HCT116 (cell line): ENCODE results near the gene CDC14A. TPM values are rescaled to one million over a fixed set of nuclear protein-coding genes. Genes with fewer than 3 reads are reported as not detected.
"Not testable (repeated sequence)": the region's sequence is repeated elsewhere in the genome, so short reads cannot be mapped to it uniquely, and the experiment has no call there.

ENCODE experiments used
- ATAC-seq: fragments of 200-7000 bp; cut with Tn5 transposase; 2 replicates; pipeline ENCODE4 v1.9.1; 2020; ENCODE audit warnings: mild to moderate bottlenecking, moderate library complexity
- BruUV-seq: library from RNA; stranded (reverse); fragments of 400-500 nt; replicated peaks from 2 replicates; lab custom pipeline; 2021; lab: Mats Ljungman, UMichigan
- CTCF ChIA-PET: fragments of 300-600 bp; sonication (Branson Sonifier 250); formaldehyde crosslinking; loops from one replicate; lab custom pipeline; 2021; ENCODE audit warnings: antibody characterized with exemption; lab: Charles Lee
- POLR2A ChIA-PET: fragments of 300-600, 350-600 bp; sonication (Branson Sonifier 250); formaldehyde crosslinking; loops from one replicate; lab custom pipeline; 2021; ENCODE audit warnings: antibody characterized with exemption; lab: Charles Lee
- RAD21 ChIA-PET, 2 experiments: fragments of 300-600 bp; sonication (Branson Sonifier 250); formaldehyde crosslinking; loops; one replicate each; lab custom pipeline; 2023; ENCODE audit warnings: low total read pairs in 2 of 2; ENCODE audit not compliant: uncharacterized antibody in 2 of 2, unreplicated experiment in 2 of 2, low non-redundant PET in 1 of 2; lab: Charles Lee
- DNase-seq: peaks from one replicate; pipeline ENCODE4 v3.0.0-alpha.2; 2010; ENCODE audit warnings: low read depth, low spot score
- H2AFZ ChIP-seq: fragments of 200-600 bp; shearing (Covaris generic), sonication (generic); 2 replicates; pipeline ENCODE4 v1.6.1; 2017; ENCODE audit warnings: low read depth, mixed run types, mixed read lengths, antibody characterized with exemption, low read length; ENCODE audit not compliant: poor library complexity, severe bottlenecking
- H3K27ac ChIP-seq: 2 replicates; pipeline ENCODE4 v1.5.1; 2012; ENCODE audit warnings: low read depth, low read length
- H3K27me3 ChIP-seq: fragments of 200-600 bp; sonication (generic); 2 replicates; pipeline ENCODE4 v1.6.1; 2016; ENCODE audit warnings: mixed run types, low read length, mixed read lengths; ENCODE audit not compliant: insufficient read depth
- H3K36me3 ChIP-seq, 2 experiments: fragments of 200-500 bp in 1 of 2; fragments of 200-600 bp in 1 of 2; sonication (Bioruptor generic) in 1 of 2; sonication (generic) in 1 of 2; 2 replicates each; pipeline versions ENCODE4 v1.5.1 to v1.6.1; 2014 to 2016; ENCODE audit warnings: low read length in 2 of 2, inconsistent platforms in 1 of 2, mixed read lengths in 1 of 2, mixed run types in 1 of 2; ENCODE audit not compliant: insufficient read depth in 2 of 2, control insufficient read depth in 1 of 2
- H3K4me1 ChIP-seq, 2 experiments: fragments of 200-600 bp in 1 of 2; sonication (generic) in 1 of 2; 2 replicates each; pipeline versions ENCODE4 v1.5.1 to v1.6.1; 2012 to 2017; ENCODE audit warnings: low read length in 2 of 2, inconsistent platforms in 1 of 2, mild to moderate bottlenecking in 1 of 2, mixed read lengths in 1 of 2, mixed run types in 1 of 2, moderate library complexity in 1 of 2; ENCODE audit not compliant: insufficient read depth in 2 of 2, control insufficient read depth in 1 of 2
- H3K4me2 ChIP-seq: fragments of 200-600 bp; sonication (generic); 2 replicates; pipeline ENCODE4 v1.6.1; 2017; ENCODE audit warnings: mixed run types, low read length, mixed read lengths
- H3K4me3 ChIP-seq, 2 experiments: fragments of 200-600 bp in 1 of 2; sonication (generic) in 1 of 2; replicated peaks in 1 of 2; 2 replicates each; pipeline ENCODE4 v1.5.1; 2011 to 2016; ENCODE audit warnings: low read length in 2 of 2, control low read depth in 1 of 2, low read depth in 1 of 2, mild to moderate bottlenecking in 1 of 2, mixed read lengths in 1 of 2, mixed run types in 1 of 2
- H3K79me2 ChIP-seq: fragments of 200-600 bp; sonication (generic); 2 replicates; pipeline ENCODE4 v1.6.1; 2017; ENCODE audit warnings: mild to moderate bottlenecking, mixed run types, low read length, moderate library complexity, mixed read lengths; ENCODE audit not compliant: insufficient read depth
- H3K9ac ChIP-seq: fragments of 200-600 bp; sonication (generic); 2 replicates; pipeline ENCODE4 v1.6.1; 2016; ENCODE audit warnings: low read length, mixed read lengths
- H3K9me2 ChIP-seq: fragments of 200-600 bp; sonication (generic), shearing (Covaris generic); 2 replicates; pipeline ENCODE4 v1.6.1; 2017; ENCODE audit warnings: mixed run types, mild to moderate bottlenecking, moderate library complexity; ENCODE audit not compliant: insufficient read depth
- H3K9me3 ChIP-seq, 2 experiments: fragments of 200-500 bp in 1 of 2; fragments of 200-600 bp in 1 of 2; sonication (Bioruptor generic) in 1 of 2; sonication (generic) in 1 of 2; 2 replicates each; pipeline ENCODE4 v1.6.1; 2014 to 2017; ENCODE audit warnings: low read length in 2 of 2, mixed read lengths in 2 of 2, inconsistent platforms in 1 of 2, low read depth in 1 of 2, mild to moderate bottlenecking in 1 of 2, mixed run types in 1 of 2, moderate library complexity in 1 of 2; ENCODE audit not compliant: control insufficient read depth in 1 of 2, insufficient read depth in 1 of 2
- H4K20me1 ChIP-seq: fragments of 200-600 bp; sonication (generic), shearing (Covaris generic); 2 replicates; pipeline ENCODE4 v1.6.1; 2017; ENCODE audit warnings: mixed run types, mild to moderate bottlenecking, moderate library complexity; ENCODE audit not compliant: insufficient read depth
- CEBPB ChIP-seq: IDR thresholded peaks from 2 replicates; pipeline ENCODE4 v1.6.1; 2012; ENCODE audit warnings: low read depth
- EGR1 ChIP-seq: IDR thresholded peaks from 2 replicates; pipeline ENCODE4 v1.6.1; 2012; ENCODE audit warnings: low read depth
- FOSL1 ChIP-seq: IDR thresholded peaks from 2 replicates; pipeline ENCODE4 v1.6.1; 2012; ENCODE audit warnings: low read depth
- SIN3A ChIP-seq: IDR thresholded peaks from 2 replicates; pipeline ENCODE4 v1.6.1; 2012; ENCODE audit warnings: low read depth
- SRF ChIP-seq: IDR thresholded peaks from 2 replicates; pipeline ENCODE4 v1.6.1; 2012; ENCODE audit warnings: low read depth
- TCF7L2 ChIP-seq: IDR thresholded peaks from 2 replicates; pipeline ENCODE4 v1.7.0; 2011; ENCODE audit warnings: borderline replicate concordance, inconsistent platforms; ENCODE audit not compliant: insufficient read depth, insufficient read length; ENCODE audit errors: extremely low read depth
- ZFX ChIP-seq: fragments of 450-650 bp; IDR thresholded peaks from 2 replicates; pipeline ENCODE4 v1.6.1; 2017
- ZNF274 ChIP-seq: fragments of 200-500 bp; sonication (Bioruptor generic); IDR thresholded peaks from 2 replicates; pipeline ENCODE4 v1.6.1; 2014; ENCODE audit warnings: mild to moderate bottlenecking, low read depth, low read length, inconsistent platforms
- intact Hi-C: fragments of 100-400 bp; cut with micrococcal nuclease; formaldehyde crosslinking; loops from 2 replicates; pipeline ENCODE4 v1.10.0; 2022
- total RNA-seq: library from RNA; stranded (reverse); gene quantifications from one replicate; pipeline ENCODE4 v1.2.1, GENCODE V29; 2021; ENCODE audit not compliant: unreplicated experiment
- TF ChIP-seq, protein P1 (sequence below): IDR thresholded peaks from 2 replicates; pipeline ENCODE4 v1.6.1; 2012; ENCODE audit warnings: low read depth
- TF ChIP-seq, protein P2 (sequence below): IDR thresholded peaks from 2 replicates; pipeline ENCODE4 v1.6.1; 2011; ENCODE audit warnings: mild to moderate bottlenecking, low read length, moderate library complexity; ENCODE audit not compliant: insufficient replicate concordance; ENCODE audit errors: extremely low read depth
- TF ChIP-seq, protein P3 (sequence below), 3 experiments: fragments of 200-600 bp in 1 of 3; sonication (generic) in 1 of 3; IDR thresholded peaks in 2 of 3; conservative IDR thresholded peaks in 1 of 3; 2 replicates each; pipeline ENCODE4 v1.5.1; 2012 to 2017; ENCODE audit warnings: low read depth in 2 of 3, low read length in 2 of 3, antibody characterized with exemption in 1 of 3, borderline replicate concordance in 1 of 3, control low read depth in 1 of 3, mild to moderate bottlenecking in 1 of 3, mixed read lengths in 1 of 3, mixed run types in 1 of 3, moderate library complexity in 1 of 3; ENCODE audit not compliant: insufficient read depth in 1 of 3

The CDC14A gene
- total RNA-seq, 1 experiment from 2014 or later = 5.1 TPM

DNA sequence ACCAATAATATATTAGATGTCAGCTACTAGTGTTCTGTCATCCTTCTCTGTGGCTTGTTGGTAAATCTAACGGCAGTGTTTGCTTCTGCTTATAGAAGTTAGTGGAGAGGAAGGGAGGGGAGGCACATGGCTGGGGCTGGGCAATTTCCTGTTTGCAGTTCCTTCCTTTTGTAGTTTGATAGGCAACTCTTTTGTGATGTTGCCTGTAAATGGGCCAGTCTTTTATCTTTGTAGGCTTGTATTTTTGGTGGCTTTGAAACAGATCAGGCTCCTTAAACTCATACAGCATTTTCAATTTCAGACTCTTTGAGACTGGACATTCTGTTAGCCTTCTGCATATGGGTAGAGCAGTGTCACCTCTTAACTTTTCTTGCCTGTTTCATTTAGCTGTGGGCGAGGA, 48.1 kb downstream of the CDC14A start (continued):
- TF ChIP-seq, protein P1, sequence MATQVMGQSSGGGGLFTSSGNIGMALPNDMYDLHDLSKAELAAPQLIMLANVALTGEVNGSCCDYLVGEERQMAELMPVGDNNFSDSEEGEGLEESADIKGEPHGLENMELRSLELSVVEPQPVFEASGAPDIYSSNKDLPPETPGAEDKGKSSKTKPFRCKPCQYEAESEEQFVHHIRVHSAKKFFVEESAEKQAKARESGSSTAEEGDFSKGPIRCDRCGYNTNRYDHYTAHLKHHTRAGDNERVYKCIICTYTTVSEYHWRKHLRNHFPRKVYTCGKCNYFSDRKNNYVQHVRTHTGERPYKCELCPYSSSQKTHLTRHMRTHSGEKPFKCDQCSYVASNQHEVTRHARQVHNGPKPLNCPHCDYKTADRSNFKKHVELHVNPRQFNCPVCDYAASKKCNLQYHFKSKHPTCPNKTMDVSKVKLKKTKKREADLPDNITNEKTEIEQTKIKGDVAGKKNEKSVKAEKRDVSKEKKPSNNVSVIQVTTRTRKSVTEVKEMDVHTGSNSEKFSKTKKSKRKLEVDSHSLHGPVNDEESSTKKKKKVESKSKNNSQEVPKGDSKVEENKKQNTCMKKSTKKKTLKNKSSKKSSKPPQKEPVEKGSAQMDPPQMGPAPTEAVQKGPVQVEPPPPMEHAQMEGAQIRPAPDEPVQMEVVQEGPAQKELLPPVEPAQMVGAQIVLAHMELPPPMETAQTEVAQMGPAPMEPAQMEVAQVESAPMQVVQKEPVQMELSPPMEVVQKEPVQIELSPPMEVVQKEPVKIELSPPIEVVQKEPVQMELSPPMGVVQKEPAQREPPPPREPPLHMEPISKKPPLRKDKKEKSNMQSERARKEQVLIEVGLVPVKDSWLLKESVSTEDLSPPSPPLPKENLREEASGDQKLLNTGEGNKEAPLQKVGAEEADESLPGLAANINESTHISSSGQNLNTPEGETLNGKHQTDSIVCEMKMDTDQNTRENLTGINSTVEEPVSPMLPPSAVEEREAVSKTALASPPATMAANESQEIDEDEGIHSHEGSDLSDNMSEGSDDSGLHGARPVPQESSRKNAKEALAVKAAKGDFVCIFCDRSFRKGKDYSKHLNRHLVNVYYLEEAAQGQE = no peak
- TF ChIP-seq, protein P2, sequence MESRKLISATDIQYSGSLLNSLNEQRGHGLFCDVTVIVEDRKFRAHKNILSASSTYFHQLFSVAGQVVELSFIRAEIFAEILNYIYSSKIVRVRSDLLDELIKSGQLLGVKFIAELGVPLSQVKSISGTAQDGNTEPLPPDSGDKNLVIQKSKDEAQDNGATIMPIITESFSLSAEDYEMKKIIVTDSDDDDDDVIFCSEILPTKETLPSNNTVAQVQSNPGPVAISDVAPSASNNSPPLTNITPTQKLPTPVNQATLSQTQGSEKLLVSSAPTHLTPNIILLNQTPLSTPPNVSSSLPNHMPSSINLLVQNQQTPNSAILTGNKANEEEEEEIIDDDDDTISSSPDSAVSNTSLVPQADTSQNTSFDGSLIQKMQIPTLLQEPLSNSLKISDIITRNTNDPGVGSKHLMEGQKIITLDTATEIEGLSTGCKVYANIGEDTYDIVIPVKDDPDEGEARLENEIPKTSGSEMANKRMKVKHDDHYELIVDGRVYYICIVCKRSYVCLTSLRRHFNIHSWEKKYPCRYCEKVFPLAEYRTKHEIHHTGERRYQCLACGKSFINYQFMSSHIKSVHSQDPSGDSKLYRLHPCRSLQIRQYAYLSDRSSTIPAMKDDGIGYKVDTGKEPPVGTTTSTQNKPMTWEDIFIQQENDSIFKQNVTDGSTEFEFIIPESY = no peak
- TF ChIP-seq FOSL1 = no peak
- no peak for TF ChIP-seq SIN3A
- no peak for TF ChIP-seq EGR1
- no peak for TF ChIP-seq ZNF274

DNA sequence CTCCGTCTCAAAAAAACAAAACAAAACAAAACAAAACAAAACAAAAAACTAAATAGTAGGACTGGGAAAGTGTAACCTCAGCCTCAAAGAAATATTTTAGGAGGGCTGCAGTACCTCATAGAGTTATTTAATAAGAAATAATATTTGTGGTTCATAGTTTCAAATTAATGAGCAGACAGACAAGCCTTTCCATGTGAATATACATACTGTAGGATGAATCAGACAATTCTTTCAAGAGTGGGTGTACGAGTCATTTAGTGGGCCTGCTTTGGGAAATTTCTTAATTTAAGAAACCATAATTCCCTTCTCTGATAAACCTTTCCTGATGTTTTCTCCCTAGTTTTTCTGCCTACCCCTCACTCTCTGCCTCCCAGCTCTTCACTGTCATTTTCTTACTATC, 52.5 kb downstream of the CDC14A start:
- CTCF ChIA-PET = no interaction called here
- BruUV-seq = no TSS peak
- no peak overlapping the region for H3K4me3 ChIP-seq
- TF ChIP-seq SRF (no peak), FOSL1 (no peak), ZFX (no peak), ZNF274 (no peak), TCF7L2 (no peak), CEBPB (no peak)
- TF ChIP-seq, protein P3, sequence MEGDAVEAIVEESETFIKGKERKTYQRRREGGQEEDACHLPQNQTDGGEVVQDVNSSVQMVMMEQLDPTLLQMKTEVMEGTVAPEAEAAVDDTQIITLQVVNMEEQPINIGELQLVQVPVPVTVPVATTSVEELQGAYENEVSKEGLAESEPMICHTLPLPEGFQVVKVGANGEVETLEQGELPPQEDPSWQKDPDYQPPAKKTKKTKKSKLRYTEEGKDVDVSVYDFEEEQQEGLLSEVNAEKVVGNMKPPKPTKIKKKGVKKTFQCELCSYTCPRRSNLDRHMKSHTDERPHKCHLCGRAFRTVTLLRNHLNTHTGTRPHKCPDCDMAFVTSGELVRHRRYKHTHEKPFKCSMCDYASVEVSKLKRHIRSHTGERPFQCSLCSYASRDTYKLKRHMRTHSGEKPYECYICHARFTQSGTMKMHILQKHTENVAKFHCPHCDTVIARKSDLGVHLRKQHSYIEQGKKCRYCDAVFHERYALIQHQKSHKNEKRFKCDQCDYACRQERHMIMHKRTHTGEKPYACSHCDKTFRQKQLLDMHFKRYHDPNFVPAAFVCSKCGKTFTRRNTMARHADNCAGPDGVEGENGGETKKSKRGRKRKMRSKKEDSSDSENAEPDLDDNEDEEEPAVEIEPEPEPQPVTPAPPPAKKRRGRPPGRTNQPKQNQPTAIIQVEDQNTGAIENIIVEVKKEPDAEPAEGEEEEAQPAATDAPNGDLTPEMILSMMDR (IDR thresholded peaks at IDR 0.05 in 2 of 3, conservative IDR thresholded peaks at IDR 0.05 in 1 of 3; ENCODE audit: borderline replicate concordance in 1 of 3, insufficient read depth in 1 of 3, low read depth in 2 of 3, low read length in 2 of 3) = no peak
- TF ChIP-seq, all 23 proteins: peak for 0
- Histone ChIP-seq H3K4me1 (no peaks in the 10 kb centered on the region), H3K9me3 (no peaks in the 10 kb centered on the region), H3K9ac (no peak overlapping the region), H3K4me2 (no peak overlapping the region), H3K9me2 (no peaks in the 10 kb centered on the region), H3K36me3 (no peaks in the 10 kb centered on the region), H3K79me2 (no peaks in the 10 kb centered on the region), H2AFZ (no peak overlapping the region), H3K27ac (no peak overlapping the region), H4K20me1 (no peaks in the 10 kb centered on the region), H3K27me3 (no peaks in the 10 kb centered on the region)
- DNase-seq = no peak
- intact Hi-C loops = loop anchor here (5.0 kb wide), 1 partner anchor 233 kb away; no protein-coding TSS in a partner anchor
- ChIA-PET POLR2A (no interaction called here), RAD21 (no interaction called here)
- no peak for ATAC-seq

DNA sequence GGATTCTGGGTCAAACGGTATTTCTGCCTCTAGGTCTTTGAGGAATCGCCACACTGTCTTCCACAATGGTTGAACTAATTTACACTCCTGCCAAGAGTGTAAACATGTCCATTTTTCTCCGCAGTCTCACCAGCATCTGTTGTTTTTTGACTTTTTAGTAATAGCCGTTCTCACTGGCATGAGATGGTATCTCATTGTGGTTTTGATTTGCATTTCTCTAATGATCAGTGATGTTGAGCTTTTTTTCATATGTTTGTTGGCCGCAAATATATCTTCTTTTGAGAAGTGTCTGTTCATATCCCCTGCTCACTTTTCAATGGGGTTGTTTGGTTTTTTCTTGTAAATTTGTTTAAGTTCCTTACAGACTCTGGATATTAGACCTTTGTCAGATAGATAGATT, 53.6 kb downstream of the CDC14A start:
- H4K20me1 ChIP-seq, H3K9me2 ChIP-seq, H3K36me3 ChIP-seq, ATAC-seq, CTCF ChIA-PET, BruUV-seq, H3K27ac ChIP-seq, RAD21 ChIA-PET, H3K9ac ChIP-seq, H3K27me3 ChIP-seq, H3K4me1 ChIP-seq, intact Hi-C loops, H3K9me3 ChIP-seq, DNase-seq, POLR2A ChIA-PET, H2AFZ ChIP-seq, H3K4me3 ChIP-seq, H3K4me2 ChIP-seq, H3K79me2 ChIP-seq: not testable (repeated sequence)
